SU-DHL-6 (cell line): ENCODE data around the gene NPTXR.

ENCODE experiments used
- CTCF ChIP-seq: fragments of 200-600 bp; sonication (generic); IDR thresholded peaks from one replicate; pipeline ENCODE4 v1.5.1; 2017; ENCODE audit warnings: antibody characterized with exemption, mild to moderate bottlenecking, low read length, moderate library complexity; ENCODE audit not compliant: insufficient read depth, poor library complexity, severe bottlenecking
- EZH2phosphoT487 ChIP-seq: fragments of 200-600 bp; sonication (generic), shearing (Covaris generic); conservative IDR thresholded peaks from 2 replicates; pipeline ENCODE4 v1.6.1; 2018; ENCODE audit warnings: mild to moderate bottlenecking, antibody characterized with exemption, low read length, moderate library complexity, mixed read lengths

GRCh38 chr22:38824585-38824984, 19.2 kb downstream of the NPTXR start:
- TF ChIP-seq CTCF (no peak), EZH2phosphoT487 (no peak)
